GM18508 (cell line): ENCODE results near the gene GOT1.

ENCODE experiments used
- ATAC-seq: cut with Tn5 transposase; IDR thresholded peaks from one replicate; pipeline ENCODE4 v1.9.1; 2021; ENCODE audit warnings: moderate number of reproducible peaks; ENCODE audit not compliant: insufficient read depth, unreplicated experiment

Gene GOT1

GRCh38 chr10:99403674-99404073 lies 26.8 kb downstream of the GOT1 start:
- ATAC-seq = no peak

- no peak for ATAC-seq
Measured at GRCh38 chr10:99399664-99400063, 30.8 kb downstream of the GOT1 start.

GRCh38 chr10:99396471-99396870 lies 34.0 kb downstream of the GOT1 start:
- ATAC-seq = no peak

- no peak for ATAC-seq
Measured at GRCh38 chr10:99395750-99396445, 34.5 kb downstream of the GOT1 start.

GRCh38 chr10:99394761-99395386 lies 35.5 kb downstream of the GOT1 start:
- no peak for ATAC-seq

GRCh38 chr10:99394256-99394655 lies 36.2 kb downstream of the GOT1 start:
- ATAC-seq = no peak

GRCh38 chr10:99393683-99394082 lies 36.7 kb downstream of the GOT1 start:
- no peak for ATAC-seq

GRCh38 chr10:99393036-99393435 lies 37.4 kb downstream of the GOT1 start:
- ATAC-seq = no peak

- ATAC-seq = no peak
Measured at GRCh38 chr10:99391346-99391745, 39.1 kb downstream of the GOT1 start.

- no peak for ATAC-seq
Measured at GRCh38 chr10:99389729-99390480, 40.5 kb downstream of the GOT1 start.

GRCh38 chr10:99387541-99387940 lies 42.9 kb downstream of the GOT1 start:
- no peak for ATAC-seq

GRCh38 chr10:99387071-99387470 lies 43.4 kb downstream of the GOT1 start:
- ATAC-seq = no peak

GRCh38 chr10:99382176-99382575 lies 48.2 kb downstream of the GOT1 start:
- ATAC-seq = no peak

- ATAC-seq = no peak
Measured at GRCh38 chr10:99375426-99375825, 55.0 kb downstream of the GOT1 start.

GRCh38 chr10:99374972-99375371 lies 55.5 kb downstream of the GOT1 start:
- ATAC-seq = no peak

GRCh38 chr10:99374526-99374925 lies 55.9 kb downstream of the GOT1 start:
- no peak for ATAC-seq

- no peak for ATAC-seq
Measured at GRCh38 chr10:99372546-99373271, 57.7 kb downstream of the GOT1 start.

- peak; percentile 85 for ATAC-seq
Measured at GRCh38 chr10:99370993-99371392, 59.4 kb downstream of the GOT1 start.

- no peak for ATAC-seq
Measured at GRCh38 chr10:99369551-99369950, 60.9 kb downstream of the GOT1 start.

GRCh38 chr10:99369126-99369525 lies 61.3 kb downstream of the GOT1 start:
- ATAC-seq = no peak

GRCh38 chr10:99368646-99369045 lies 61.8 kb downstream of the GOT1 start:
- ATAC-seq = no peak
